ENCODE data around the gene RPS27L. TPM values are rescaled to one million over a fixed set of nuclear protein-coding genes. Genes with fewer than 3 reads are reported as not detected.

RPS27L gene
- total RNA-seq, 1 experiment from 2014 or later = 133 TPM

- TF ChIP-seq ATF2 (CRISPR knock-in tag; IDR thresholded peaks at IDR 0.05; ENCODE audit: borderline replicate concordance, low read depth) (no peak), ATF3 (CRISPR knock-in tag; conservative IDR thresholded peaks at IDR 0.05) (no peak), MYBL2 (CRISPR knock-in tag; IDR thresholded peaks at IDR 0.05) (no peak), E2F4 (CRISPR knock-in tag; IDR thresholded peaks at IDR 0.05; ENCODE audit: borderline replicate concordance, low read depth) (no peak), FOXK1 (CRISPR knock-in tag; IDR thresholded peaks at IDR 0.05) (peak; percentile 98), ZNF281 (CRISPR knock-in tag; IDR thresholded peaks at IDR 0.05) (peak; percentile 80; the same call in 1 of the 2 replicates), TEAD4 (CRISPR knock-in tag; IDR thresholded peaks at IDR 0.05) (no peak), NR1H2 (CRISPR knock-in tag; IDR thresholded peaks at IDR 0.05) (no peak), EMX1 (CRISPR knock-in tag; IDR thresholded peaks at IDR 0.05) (no peak), ATF1 (CRISPR knock-in tag; IDR thresholded peaks at IDR 0.05) (no peak), ZBTB43 (CRISPR knock-in tag; IDR thresholded peaks at IDR 0.05) (no peak), SMAD3 (CRISPR knock-in tag; IDR thresholded peaks at IDR 0.05; ENCODE audit: borderline replicate concordance) (no peak; the same call in 1 of the 2 replicates), GABPB1 (CRISPR knock-in tag; IDR thresholded peaks at IDR 0.05) (peak; percentile 79), PRDM15 (CRISPR knock-in tag; IDR thresholded peaks at IDR 0.05) (peak; percentile 82), FOXP4 (CRISPR knock-in tag; IDR thresholded peaks at IDR 0.05) (peak; percentile 96; the same call in 1 of the 2 replicates), GRHL2 (CRISPR knock-in tag; IDR thresholded peaks at IDR 0.05; ENCODE audit: insufficient replicate concordance, severe bottlenecking) (no peak), ZNF425 (CRISPR knock-in tag; conservative IDR thresholded peaks at IDR 0.05) (no peak), ERG (CRISPR knock-in tag; IDR thresholded peaks at IDR 0.05) (no peak), USF1 (CRISPR knock-in tag; IDR thresholded peaks at IDR 0.05) (no peak), JAZF1 (CRISPR knock-in tag; IDR thresholded peaks at IDR 0.05) (no peak)
These were observed at the start of gene RPS27L (continued) for GRCh38 chr15:63157118-63157843.
